Activated CD4-positive, CD25-positive, alpha-beta regulatory T cell treated with anti-CD3 and anti-CD28 coated beads, Interleukin-2, amount 50 U/mL, for 24 hours (primary cell): ENCODE results near the gene ARHGEF28.

Experiments used
- ATAC-seq, 2 donors: fragments of 150-1000 bp; cut with Tn5 transposase; one replicate each; pipeline ENCODE4 v1.10.0; 2021; ENCODE audit warnings: mild to moderate bottlenecking in 1 of 2, moderate library complexity in 1 of 2

Gene ARHGEF28

GRCh38 chr5:73743161-73743560 is 117.2 kb downstream of the ARHGEF28 start:
- no peak for ATAC-seq

- ATAC-seq = no peak
Measured at GRCh38 chr5:73745836-73746235, 119.8 kb downstream of the ARHGEF28 start.

- no peak for ATAC-seq
Measured at GRCh38 chr5:73746608-73747007, 120.6 kb downstream of the ARHGEF28 start.

GRCh38 chr5:73747696-73748380 is 121.8 kb downstream of the ARHGEF28 start:
- no peak for ATAC-seq

GRCh38 chr5:73748510-73749400 is 122.8 kb downstream of the ARHGEF28 start:
- ATAC-seq = no peak

- ATAC-seq = no peak
Measured at GRCh38 chr5:73749485-73750270, 123.7 kb downstream of the ARHGEF28 start.

GRCh38 chr5:73751254-73751914 is 125.4 kb downstream of the ARHGEF28 start:
- ATAC-seq = no peak

GRCh38 chr5:73754254-73754653 is 128.3 kb downstream of the ARHGEF28 start:
- no peak for ATAC-seq

- no peak for ATAC-seq
Measured at GRCh38 chr5:73757416-73757815, 131.4 kb downstream of the ARHGEF28 start.

GRCh38 chr5:73759771-73760170 is 133.8 kb downstream of the ARHGEF28 start:
- ATAC-seq = no peak

GRCh38 chr5:73763300-73764032 is 137.5 kb downstream of the ARHGEF28 start:
- no peak for ATAC-seq

GRCh38 chr5:73764586-73764985 is 138.6 kb downstream of the ARHGEF28 start:
- ATAC-seq = no peak

- no peak for ATAC-seq
Measured at GRCh38 chr5:73764996-73765395, 139.0 kb downstream of the ARHGEF28 start.

- no peak for ATAC-seq
Measured at GRCh38 chr5:73766902-73767301, 140.9 kb downstream of the ARHGEF28 start.

GRCh38 chr5:73770172-73771025 is 144.4 kb downstream of the ARHGEF28 start:
- ATAC-seq = no peak

GRCh38 chr5:73774924-73775323 is 148.9 kb downstream of the ARHGEF28 start:
- no peak for ATAC-seq

- ATAC-seq = no peak
Measured at GRCh38 chr5:73776405-73776804, 150.4 kb downstream of the ARHGEF28 start.

GRCh38 chr5:73777192-73777591 is 151.2 kb downstream of the ARHGEF28 start:
- ATAC-seq = no peak

GRCh38 chr5:73780302-73781080 is 154.5 kb downstream of the ARHGEF28 start:
- ATAC-seq = no peak
